Dedifferentiated amniotic fluid mesenchymal stem cell (primary cell): ENCODE data around the gene ALOXE3.

Experiments
- DNase-seq: peaks from one replicate; pipeline ENCODE4 v3.0.0-alpha.2; 2016; ENCODE audit errors: extremely low spot score

Gene ALOXE3

GRCh38 chr17:8153957-8154607, 35.8 kb upstream of the ALOXE3 start:
- DNase-seq, result peak; percentile 98

GRCh38 chr17:8153525-8153956, 35.2 kb upstream of the ALOXE3 start:
- peak; percentile 85 for DNase-seq

GRCh38 chr17:8153031-8153451, 34.7 kb upstream of the ALOXE3 start:
- no peak for DNase-seq

- peak; percentile 82 for DNase-seq
These were observed 33.9 kb upstream of the ALOXE3 start, which contains the start of gene PER1 for GRCh38 chr17:8152112-8152775. TSS of gene PER1 (minus strand) at chr17:8152404. CDS start at chr17:8150706, 1,698 bp downstream.

- DNase-seq, result peak; percentile 63
These were observed 33.4 kb upstream of the ALOXE3 start for GRCh38 chr17:8151641-8152111.

- DNase-seq, result peak; percentile 61
These were observed 32.9 kb upstream of the ALOXE3 start for GRCh38 chr17:8151120-8151640.

GRCh38 chr17:8150194-8151119, 32.1 kb upstream of the ALOXE3 start:
- no peak for DNase-seq

GRCh38 chr17:8149419-8150193, 31.3 kb upstream of the ALOXE3 start:
- no peak for DNase-seq

- DNase-seq, result no peak
These were observed 30.2 kb upstream of the ALOXE3 start for GRCh38 chr17:8148560-8148959.

GRCh38 chr17:8147805-8148404, 29.6 kb upstream of the ALOXE3 start:
- DNase-seq, result no peak

GRCh38 chr17:8147141-8147804, 29.0 kb upstream of the ALOXE3 start:
- no peak for DNase-seq

- no peak for DNase-seq
These were observed 28.2 kb upstream of the ALOXE3 start for GRCh38 chr17:8146381-8147140.

GRCh38 chr17:8145811-8146210, 27.5 kb upstream of the ALOXE3 start:
- no peak for DNase-seq

- DNase-seq, result no peak
These were observed 26.3 kb upstream of the ALOXE3 start for GRCh38 chr17:8144401-8145231.

GRCh38 chr17:8143581-8144400, 25.5 kb upstream of the ALOXE3 start:
- no peak for DNase-seq

- no peak for DNase-seq
These were observed 24.7 kb upstream of the ALOXE3 start for GRCh38 chr17:8142887-8143580.
